HG02870 (cell line): ENCODE results near the gene DCAF11.
"Not testable (repeated sequence)": the region's sequence is repeated elsewhere in the genome, so short reads cannot be mapped to it uniquely, and the experiment has no call there.

Experiments used
- ATAC-seq: cut with Tn5 transposase; IDR thresholded peaks from one replicate; pipeline ENCODE4 v1.9.1; 2021; ENCODE audit warnings: mild to moderate bottlenecking, moderate library complexity; ENCODE audit not compliant: unreplicated experiment

Gene DCAF11

DNA sequence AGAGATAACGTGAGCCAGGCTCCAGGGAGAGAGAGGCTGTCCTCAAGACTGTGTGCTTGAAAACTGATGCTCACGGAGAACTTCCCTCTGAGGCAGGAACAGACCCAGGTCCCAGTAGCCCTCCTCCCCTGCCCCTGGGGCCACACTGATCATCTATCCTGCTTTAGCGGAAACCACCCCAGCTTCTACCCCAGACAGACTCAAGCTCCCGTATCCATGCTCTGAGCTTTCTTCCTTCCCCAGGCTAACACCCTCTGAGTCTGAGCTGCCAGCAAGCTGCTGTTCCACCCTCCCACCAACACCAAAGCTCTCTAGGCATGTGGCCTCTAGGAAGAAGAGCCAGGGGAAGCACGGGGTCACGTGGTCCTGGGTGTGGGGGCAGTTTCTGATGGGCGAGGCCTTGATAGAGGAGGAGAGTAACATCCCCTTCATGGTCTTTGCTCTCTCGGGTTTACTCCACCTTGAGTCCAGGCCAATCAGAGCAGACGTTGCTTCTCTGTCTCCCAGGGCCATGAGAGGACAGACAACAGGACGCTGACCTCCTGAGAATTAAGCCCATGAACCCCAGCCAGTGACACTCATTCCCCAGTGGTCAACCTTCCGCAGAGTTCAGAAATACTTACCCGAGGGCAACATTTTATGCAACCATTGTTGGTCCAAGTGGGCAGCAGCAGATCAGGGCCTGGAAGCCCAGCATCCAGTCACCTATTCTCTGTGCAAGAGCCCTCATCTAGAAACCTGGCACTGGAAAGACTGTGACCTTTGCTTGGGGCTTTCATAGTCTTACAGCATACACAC, 19.1 kb upstream of the DCAF11 start:
- peak; percentile 76 for ATAC-seq

DNA sequence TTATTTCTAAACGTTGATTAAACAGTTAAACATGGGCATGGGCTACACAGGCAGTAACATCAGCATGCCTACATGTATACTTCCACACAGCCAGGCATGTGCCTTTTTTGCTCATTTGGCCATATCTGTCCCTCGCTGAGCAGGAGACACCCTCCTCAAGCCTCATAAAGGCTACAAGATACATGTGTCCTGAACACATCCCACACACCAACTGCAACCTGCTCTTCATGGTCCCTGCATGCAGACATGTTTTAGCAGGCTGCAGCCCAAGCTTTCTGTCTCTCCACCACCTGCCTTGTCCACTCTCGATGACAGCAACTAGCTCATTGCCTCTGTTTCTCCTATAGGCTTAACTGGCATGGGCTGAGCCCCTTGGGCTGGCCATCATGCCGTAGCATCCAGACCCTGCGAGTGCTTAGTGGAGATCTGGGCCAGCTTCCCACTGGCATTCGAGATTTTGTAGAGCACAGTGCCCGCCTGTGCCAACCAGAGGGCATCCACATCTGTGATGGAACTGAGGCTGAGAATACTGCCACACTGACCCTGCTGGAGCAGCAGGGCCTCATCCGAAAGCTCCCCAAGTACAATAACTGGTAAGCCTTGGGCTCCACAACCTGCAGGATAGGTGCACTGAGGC, 17.9 kb upstream of the DCAF11 start:
- no peak for ATAC-seq

DNA sequence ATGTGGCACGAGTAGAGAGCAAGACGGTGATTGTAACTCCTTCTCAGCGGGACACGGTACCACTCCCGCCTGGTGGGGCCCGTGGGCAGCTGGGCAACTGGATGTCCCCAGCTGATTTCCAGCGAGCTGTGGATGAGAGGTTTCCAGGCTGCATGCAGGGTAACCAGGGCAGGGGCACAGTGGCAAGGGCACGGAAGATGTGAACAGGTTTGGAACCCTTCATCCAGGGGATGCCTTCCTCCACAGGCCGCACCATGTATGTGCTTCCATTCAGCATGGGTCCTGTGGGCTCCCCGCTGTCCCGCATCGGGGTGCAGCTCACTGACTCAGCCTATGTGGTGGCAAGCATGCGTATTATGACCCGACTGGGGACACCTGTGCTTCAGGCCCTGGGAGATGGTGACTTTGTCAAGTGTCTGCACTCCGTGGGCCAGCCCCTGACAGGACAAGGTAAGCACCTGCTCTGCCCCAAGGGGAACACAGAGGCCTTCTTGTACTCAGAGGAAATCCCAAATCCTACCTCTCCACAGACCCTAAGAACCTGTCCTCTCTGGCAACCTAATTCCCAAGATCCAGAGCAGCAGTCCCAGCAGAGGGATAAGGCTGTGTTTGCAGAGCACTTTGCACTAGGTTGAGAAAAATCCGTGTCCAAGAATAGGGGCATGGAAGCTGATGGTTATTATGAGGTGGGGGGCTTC, 16.2 kb upstream of the DCAF11 start:
- no peak for ATAC-seq

DNA sequence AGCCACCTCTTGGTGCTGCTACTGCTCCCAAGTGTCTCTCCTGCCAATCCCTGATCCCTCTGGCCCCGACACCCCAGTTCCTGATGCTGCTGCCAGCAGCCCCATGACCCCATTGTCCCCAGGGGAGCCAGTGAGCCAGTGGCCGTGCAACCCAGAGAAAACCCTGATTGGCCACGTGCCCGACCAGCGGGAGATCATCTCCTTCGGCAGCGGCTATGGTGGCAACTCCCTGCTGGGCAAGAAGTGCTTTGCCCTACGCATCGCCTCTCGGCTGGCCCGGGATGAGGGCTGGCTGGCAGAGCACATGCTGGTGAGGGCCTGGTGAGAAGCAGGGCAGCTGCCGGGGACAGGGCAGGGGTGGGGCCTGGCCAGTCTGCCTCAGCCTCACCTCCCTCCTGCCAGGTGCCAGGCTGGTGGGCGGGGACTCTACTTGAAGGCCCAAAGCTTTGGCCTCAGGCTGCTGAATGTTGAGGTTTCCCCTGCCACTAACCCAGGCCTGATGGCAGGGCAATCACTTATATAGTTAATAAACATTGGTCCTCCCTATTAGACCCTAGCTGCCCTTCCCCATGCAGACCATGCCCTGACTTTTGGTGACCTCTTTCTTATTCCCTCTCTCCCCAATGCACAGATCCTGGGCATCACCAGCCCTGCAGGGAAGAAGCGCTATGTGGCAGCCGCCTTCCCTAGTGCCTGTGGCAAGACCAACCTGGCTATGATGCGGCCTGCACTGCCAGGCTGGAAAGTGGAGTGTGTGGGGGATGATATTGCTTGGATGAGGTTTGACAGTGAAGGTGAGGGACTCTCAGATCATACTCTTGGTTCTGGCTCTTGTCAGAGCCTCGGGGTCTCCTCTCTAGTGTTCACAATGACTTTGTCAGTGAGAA, 15.4 kb upstream of the DCAF11 start:
- no peak for ATAC-seq

DNA sequence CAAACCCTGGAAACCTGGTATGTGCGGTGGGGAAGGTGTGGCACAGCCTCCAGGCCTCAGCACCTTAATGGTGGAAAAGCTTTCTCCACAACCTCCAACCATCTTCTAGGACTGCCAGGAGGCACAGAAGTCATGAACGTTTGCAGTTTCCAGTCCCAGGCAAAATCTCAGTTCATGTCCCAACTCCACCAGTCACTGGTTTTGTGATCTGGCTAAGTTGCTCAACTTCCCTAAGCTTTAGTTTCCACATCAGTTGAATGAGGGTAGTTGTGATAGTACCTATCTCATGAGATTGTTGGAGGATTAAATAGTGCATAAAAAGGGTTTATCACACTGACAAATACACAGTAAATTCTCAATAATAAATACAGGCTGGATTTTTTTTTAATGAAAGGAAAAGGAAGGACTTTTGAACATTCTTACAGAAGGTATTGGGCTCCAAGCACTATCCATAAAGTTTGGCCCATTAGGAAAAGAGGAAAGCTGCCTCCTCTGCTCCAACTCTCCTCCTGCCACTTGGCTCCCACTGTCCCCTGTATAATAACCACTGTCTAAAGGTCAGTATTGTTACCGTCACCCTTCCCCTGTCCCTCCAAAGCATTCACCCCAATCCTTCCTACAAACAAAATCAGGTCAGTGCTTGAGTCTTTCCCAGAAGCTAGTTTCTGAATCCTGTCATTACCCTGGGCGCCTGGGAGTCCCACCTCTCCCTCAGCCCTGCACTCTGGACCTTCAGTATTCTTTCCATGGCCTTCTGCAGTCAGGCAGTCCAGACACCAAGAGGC, 14.2 kb upstream of the DCAF11 start:
- ATAC-seq: no peak

DNA sequence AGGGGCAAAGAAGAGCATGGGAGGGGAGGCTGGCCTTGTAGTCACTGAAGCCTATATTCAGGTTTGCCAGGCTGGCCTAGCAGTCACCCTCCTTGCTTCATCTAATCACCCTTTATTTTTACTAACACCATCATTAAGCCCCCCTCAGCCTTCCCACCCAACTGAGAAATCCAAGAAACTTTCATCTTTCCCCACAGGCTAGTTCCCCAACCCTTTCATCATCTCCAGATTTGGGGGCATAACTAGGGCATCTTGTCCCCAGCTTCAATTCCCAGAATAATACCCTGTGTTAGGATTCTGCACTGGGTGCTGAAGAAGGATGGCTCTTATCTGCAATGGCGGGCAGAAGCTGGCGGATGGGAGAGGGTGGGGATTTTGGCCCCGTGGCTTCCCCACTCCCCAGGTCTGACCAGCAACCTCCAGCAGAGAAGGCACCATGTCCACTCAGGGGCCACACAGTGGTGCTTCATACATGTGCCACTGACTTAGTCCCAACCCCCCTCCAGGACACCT, 13.5 kb upstream of the DCAF11 start:
- ATAC-seq: no peak

DNA sequence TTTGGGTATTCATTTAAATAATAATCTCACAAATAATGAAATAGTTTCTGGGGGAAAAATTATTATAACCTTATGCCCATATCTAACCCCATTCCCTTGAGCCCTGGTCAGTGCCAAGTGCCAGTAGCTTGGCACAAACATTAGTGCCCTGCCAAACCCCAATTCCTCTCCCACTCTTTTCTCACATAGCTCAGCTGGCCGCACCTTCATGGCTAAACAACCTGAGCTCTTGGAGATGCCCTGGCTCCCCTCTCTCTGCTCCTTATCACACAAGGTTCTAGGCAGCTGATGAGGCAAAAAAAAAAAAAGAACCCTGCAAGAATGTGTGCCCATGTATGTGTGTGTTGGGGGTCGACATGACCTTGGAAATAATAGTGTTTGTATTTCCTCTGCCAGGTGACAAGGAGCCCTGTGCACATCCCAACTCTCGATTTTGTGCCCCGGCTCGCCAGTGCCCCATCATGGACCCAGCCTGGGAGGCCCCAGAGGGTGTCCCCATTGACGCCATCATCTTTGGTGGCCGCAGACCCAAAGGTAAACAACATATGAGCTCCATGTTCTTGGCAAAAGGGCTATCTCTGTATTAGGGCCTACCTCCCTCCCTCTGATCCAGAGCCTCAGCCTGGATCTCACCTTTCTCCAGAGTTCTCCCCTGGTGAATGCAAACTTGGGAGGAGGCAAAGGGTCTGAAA, 12.1 kb upstream of the DCAF11 start:
- ATAC-seq: no peak

DNA sequence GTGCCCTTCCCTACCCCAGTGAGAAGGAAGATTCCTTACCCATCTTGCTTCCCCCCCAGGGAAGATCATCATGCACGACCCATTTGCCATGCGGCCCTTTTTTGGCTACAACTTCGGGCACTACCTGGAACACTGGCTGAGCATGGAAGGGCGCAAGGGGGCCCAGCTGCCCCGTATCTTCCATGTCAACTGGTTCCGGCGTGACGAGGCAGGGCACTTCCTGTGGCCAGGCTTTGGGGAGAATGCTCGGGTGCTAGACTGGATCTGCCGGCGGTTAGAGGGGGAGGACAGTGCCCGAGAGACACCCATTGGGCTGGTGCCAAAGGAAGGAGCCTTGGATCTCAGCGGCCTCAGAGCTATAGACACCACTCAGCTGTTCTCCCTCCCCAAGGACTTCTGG, 11.1 kb upstream of the DCAF11 start:
- ATAC-seq: no peak

DNA sequence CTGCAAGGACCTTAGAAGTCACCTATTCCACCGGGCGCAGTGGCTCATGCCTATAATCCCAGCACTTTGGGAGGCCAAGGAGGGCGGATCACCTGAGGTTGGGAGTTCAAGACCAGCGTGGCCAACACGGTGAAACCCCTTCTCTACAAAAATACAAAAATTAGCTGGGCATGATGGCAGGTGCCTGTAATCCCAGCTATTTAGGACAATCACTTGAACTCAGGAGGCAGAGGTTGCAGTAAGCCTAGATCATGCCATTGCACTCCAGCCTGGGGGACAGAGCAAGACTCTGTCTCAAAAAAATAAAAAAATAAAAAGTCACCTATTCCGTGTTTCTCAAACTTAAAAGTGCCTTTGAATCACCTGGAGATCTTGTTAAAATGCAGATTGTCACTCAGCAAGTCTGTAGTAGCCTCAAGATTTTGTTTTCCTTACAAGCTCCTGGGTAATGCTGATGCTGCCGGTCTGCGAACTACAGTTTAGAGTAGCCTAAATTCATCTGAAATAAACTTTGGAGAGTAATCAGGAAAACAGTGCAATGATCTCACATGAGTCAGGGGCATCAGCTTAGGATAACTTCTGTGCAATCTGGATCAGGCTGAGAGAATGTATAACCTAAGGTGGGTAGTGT, 8.9 kb upstream of the DCAF11 start:
- not testable (repeated sequence) for ATAC-seq

DNA sequence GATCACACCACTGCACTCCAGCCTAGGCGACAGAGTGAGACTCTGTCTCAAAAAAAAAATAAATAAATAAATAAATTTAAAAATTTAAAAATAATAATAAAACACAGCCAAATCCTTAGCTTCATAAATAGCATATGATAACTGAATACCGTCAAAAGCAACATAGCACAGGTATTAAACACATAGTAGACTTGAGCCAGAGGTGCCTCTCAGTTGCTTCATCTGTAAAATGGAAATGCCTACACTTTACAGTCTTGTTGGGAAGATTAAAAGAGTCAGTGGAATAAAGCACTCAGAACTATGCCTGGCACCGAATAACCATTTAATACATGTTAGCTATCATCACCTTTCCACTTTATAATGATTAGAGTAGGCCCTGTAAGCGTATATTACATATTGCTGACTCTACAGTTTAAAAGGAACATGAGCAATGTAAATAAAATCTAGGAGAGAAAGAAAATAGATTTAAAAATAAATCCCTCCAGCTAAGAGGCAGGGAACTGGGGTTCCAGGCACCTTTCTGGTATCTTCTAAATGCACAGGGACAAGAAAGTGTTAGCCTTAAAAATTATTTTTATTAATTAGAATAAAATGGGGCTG, 7.8 kb upstream of the DCAF11 start:
- ATAC-seq: no peak

DNA sequence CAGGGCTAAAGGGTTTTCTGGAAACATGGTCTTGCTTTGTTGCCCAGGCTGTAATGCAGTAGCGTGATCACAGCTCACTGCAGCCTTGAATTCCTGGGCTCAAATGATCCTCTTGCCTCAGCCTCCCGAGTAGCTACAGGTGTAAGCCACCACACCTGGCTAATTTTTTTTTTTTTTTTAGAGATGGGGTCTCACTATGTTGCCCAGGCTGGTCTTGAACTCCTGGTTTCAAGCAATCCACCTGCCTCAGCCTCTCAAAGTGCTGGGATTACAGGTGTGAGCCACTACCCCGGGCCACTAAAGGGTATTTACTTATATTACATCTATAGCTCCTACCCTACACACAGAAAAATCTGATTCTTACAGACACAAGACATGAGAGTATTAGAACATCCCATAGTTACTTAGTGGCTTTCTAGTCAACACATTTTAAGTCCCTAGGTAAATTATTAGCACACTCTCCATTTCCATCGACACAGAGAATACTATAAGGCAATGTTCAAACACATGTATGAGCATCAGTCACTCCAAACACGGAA, 6.2 kb upstream of the DCAF11 start:
- ATAC-seq: no peak

DNA sequence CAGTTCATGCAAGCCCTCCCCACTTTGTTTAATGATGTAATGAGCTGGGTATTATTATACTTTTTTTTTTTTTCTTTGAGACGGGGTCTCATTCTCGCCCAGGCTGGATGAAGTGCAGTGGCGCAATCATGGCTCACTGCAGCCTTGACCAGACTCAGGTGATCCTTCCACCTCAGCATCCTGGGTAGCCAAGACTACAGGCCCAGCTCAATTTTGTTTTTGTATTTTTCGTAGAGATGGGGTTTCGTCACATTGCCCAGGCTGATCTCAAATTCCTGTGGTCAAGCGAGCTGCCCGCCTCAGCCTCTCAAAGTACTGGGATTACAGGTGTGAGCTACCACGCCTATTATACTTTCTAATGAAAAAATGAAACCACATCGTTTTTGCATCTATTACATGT, 4.5 kb upstream of the DCAF11 start:
- no peak for ATAC-seq

DNA sequence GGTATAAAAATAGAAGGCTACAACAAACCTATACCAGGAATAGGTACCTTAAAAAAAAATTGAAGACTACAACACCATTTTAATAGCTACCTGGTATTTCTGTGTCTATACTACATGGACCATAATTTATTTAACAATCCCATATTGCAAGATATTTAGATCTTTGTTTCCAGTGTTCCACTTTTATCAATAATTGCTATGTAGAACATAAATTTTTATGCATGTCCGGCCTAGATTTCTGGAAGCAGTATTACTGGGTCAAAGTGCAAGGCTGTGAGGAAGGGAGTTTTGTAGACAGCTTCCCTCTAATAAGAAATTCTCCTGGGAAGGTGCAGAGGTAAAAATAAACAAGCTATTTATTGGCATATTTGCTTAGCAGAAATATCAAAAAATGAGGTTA, 4.1 kb upstream of the DCAF11 start:
- ATAC-seq: no peak

DNA sequence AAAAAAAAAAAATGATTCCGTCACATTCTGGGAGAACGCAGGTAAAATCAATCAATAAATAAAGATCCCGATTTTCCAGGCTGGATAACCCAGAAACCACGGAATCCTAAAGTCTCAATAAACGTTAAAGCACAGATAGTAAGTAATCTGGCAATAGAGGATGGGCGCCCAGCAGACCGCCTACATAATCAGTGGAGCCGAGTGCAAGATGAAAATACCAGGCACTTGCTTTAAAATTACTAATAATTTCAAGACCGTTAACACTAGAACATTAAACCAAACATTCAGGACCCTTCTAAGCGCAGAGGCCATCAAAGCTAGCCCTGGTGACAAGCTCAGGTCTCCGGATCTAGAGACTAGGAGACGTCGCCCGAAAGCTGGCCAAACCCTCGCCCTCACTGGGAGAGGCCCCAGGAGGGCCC, 1.2 kb upstream of the DCAF11 start:
- no peak for ATAC-seq

DNA sequence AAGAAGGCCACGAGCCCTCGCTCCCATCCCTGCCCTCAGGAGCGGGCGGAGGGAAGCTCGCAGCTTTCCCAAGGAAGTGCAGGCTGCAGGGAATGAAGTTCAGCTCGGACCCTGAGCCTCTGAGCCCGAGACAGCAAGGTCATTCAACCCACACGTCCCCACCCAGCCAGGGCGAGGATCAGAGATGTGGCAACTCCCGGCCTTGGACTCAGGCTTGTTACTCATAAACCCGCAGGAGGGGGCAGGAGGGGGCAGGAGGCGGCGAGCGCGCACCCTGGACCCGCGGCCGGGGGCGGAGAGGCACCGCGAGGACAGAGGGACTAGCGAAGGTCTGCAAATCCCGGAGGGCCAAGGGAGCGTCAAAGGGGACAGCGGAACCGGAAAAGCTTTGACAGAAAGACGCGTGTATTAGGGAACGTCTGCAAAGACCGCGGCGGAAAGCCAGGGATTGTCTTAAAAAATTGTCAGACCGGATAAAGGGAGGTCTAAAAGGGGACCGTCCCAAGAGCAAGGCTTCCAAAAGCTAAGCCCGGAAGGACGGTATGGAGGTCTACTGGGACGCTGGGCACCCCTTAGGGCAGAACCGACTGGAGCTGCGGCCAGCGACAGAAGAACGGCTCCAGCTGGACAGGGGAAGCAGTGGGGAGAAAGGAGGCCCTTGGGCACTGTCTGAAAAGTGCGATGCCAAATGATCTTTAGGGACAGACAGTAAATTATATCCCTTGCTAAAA, 611 bp upstream of the DCAF11 start:
- peak; percentile 24 for ATAC-seq

DNA sequence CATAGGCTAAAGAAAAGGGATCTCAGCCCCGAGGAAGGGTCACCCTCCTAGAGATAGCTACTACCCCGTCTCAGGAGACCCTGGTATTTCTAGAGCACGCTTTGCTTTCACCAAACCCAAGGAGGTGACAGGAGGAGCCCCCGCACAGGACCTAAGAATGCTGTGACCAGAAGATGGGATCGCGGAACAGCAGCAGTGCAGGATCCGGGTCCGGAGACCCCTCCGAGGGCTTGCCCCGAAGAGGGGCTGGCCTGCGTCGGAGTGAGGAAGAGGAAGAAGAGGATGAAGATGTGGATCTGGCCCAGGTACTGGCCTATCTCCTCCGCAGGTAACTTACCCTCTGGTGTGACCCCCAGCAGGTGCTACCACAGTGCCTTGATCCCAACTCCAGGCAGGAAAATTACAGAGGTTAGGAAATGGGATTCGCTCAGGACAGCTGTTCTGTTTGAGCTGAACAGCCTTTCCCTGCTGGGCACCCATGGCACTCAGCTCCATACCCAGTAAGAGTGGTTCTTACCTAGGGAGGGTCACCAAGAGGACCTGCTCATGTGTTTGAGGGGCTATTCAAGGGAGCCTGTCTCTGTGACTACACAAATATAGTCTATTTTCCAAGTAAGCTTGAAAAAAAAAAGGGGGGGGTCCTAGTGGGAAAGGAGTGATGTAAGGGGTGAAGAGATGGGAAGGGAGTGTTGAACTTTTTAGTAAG, 998 bp downstream of the DCAF11 start:
- ATAC-seq: no peak
